ENCODE measurements around the gene NRCAM. TPM values are rescaled to one million over a fixed set of nuclear protein-coding genes. Genes with fewer than 3 reads are reported as not detected.

Gene NRCAM
- total RNA-seq, 2 donors from 2014 or later, result 17.9 to 28.2 TPM

DNA sequence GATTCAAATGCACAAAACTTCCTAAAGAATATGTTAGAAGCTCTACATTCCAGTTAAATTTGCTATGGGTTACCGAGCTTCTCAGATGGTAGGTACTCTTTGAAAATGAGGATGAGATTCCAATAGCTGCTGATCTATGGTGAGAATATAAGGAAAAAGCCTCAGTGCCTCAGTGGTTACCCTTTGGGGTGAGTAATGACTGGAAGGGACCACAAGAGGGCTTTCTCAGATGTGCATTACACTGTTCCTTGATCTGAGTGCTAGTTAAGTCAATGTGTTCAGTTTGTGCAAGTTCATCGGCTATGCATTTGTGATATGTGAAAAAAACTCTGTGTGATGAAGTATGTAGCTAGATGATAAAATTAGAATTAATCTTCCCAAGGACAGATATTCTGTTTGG lies 3.5 kb downstream of the NRCAM start:
- Mint-ChIP-seq H3K27me3 (ENCODE audit: insufficient read depth) (peaks cover 53% of the 10 kb centered on the region), H3K9me3 (no peaks in the 10 kb centered on the region), H3K4me1 (peaks cover 10% of the 10 kb centered on the region), H3K4me3 (no peak overlapping the region), H3K36me3 (ENCODE audit: low read depth) (no peaks in the 10 kb centered on the region), H3K27ac (no peak overlapping the region)
- Histone ChIP-seq H3K4me1 (ENCODE audit: control insufficient read depth, insufficient read depth, low read length) (no peaks in the 10 kb centered on the region), H3K27me3 (ENCODE audit: control insufficient read depth, insufficient read depth, low read length, poor library complexity, severe bottlenecking) (peaks cover 28% of the 10 kb centered on the region), H3K36me3 (ENCODE audit: control insufficient read depth, insufficient read depth, low read length) (no peaks in the 10 kb centered on the region), H3K27ac (ENCODE audit: low read depth, low read length) (no peak overlapping the region), H3K4me3 (ENCODE audit: low read length) (no peak overlapping the region), H3K9me3 (ENCODE audit: control insufficient read depth, low read length) (no peaks in the 10 kb centered on the region), H3K9ac (ENCODE audit: extremely low read depth, low read length, poor library complexity, severe bottlenecking) (no peak overlapping the region)
- 79 to 80% methylated on average over 2 of the region's 2 CpGs for WGBS, 2 experiments (ENCODE audit: insufficient coverage in 1 of 2, insufficient read length in 1 of 2)
- DNase-seq, result no peak
- TF ChIP-seq, protein P1, sequence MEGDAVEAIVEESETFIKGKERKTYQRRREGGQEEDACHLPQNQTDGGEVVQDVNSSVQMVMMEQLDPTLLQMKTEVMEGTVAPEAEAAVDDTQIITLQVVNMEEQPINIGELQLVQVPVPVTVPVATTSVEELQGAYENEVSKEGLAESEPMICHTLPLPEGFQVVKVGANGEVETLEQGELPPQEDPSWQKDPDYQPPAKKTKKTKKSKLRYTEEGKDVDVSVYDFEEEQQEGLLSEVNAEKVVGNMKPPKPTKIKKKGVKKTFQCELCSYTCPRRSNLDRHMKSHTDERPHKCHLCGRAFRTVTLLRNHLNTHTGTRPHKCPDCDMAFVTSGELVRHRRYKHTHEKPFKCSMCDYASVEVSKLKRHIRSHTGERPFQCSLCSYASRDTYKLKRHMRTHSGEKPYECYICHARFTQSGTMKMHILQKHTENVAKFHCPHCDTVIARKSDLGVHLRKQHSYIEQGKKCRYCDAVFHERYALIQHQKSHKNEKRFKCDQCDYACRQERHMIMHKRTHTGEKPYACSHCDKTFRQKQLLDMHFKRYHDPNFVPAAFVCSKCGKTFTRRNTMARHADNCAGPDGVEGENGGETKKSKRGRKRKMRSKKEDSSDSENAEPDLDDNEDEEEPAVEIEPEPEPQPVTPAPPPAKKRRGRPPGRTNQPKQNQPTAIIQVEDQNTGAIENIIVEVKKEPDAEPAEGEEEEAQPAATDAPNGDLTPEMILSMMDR (conservative IDR thresholded peaks at IDR 0.05), result peak; percentile 82

DNA sequence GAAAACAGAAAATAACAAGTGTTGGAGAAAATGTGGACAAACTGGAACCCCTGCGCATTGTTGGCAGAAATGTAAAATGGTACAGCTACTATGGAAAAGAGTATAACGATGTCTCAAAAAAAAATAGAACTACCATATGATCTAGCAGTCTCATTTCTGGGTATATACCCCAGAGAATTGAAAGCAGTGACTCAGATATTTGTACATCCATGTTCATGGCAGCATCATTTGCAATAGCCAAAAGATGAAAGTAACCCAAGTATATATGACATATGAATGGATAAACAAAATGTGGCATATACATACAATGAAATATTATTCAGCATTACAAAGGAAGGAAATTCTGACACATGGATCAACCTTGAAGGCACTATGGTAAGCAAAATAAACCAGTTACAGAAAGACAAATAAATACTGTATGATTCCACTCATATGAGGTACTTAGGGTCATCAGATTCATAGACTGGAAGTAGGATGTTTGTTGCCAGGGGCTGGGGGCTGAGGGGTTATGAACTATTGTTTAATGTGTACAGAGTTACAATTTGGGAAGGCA lies 4.9 kb downstream of the NRCAM start:
- no peak overlapping the region for H3K4me3 ChIP-seq (ENCODE audit: low read length)
- H3K27ac ChIP-seq (ENCODE audit: low read depth, low read length), result no peak overlapping the region
- H3K9me3 ChIP-seq (ENCODE audit: control insufficient read depth, low read length), result no peaks in the 10 kb centered on the region
- H3K4me3 Mint-ChIP-seq, result no peak overlapping the region
- peaks cover 17% of the 10 kb centered on the region for H3K27me3 ChIP-seq (ENCODE audit: control insufficient read depth, insufficient read depth, low read length, poor library complexity, severe bottlenecking)
- WGBS, 2 experiments (ENCODE audit: insufficient coverage in 1 of 2, insufficient read length in 1 of 2), result 98 to 100% methylated on average over 1 to 2 of the region's 2 CpGs
- H3K4me1 Mint-ChIP-seq, result peaks cover 10% of the 10 kb centered on the region
- no peak overlapping the region for H3K9ac ChIP-seq (ENCODE audit: extremely low read depth, low read length, poor library complexity, severe bottlenecking)
- TF ChIP-seq, protein P1 (conservative IDR thresholded peaks at IDR 0.05), result no peak
- H3K27me3 Mint-ChIP-seq (ENCODE audit: insufficient read depth), result peaks cover 41% of the 10 kb centered on the region
- H3K36me3 Mint-ChIP-seq (ENCODE audit: low read depth), result no peaks in the 10 kb centered on the region
- no peak overlapping the region for H3K27ac Mint-ChIP-seq
- no peaks in the 10 kb centered on the region for H3K9me3 Mint-ChIP-seq
- DNase-seq, result no peak
- H3K36me3 ChIP-seq (ENCODE audit: control insufficient read depth, insufficient read depth, low read length), result no peaks in the 10 kb centered on the region
- no peaks in the 10 kb centered on the region for H3K4me1 ChIP-seq (ENCODE audit: control insufficient read depth, insufficient read depth, low read length)

DNA sequence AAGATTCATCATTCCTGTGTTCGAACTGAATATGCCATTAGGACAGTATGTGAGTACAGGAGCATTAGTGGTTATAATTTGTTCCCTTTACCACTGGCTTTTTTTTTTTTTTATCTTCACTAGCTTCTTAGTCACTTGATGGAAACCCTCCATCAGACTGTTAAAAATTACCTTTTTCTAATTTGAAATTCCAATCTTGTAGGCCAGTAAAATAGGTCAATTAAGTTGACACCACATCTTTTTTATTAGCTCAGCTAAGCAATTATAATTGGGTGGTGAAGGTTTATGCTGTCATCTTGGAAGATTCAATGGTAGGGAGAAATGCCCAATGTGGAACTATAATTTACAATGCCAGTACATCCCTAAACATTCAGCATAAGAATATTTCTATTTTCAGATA lies 6.1 kb downstream of the NRCAM start:
- no peak for DNase-seq
- TF ChIP-seq, protein P1 (conservative IDR thresholded peaks at IDR 0.05), result no peak
- H3K9me3 ChIP-seq (ENCODE audit: control insufficient read depth, low read length), result no peaks in the 10 kb centered on the region
- Mint-ChIP-seq H3K4me3 (no peak overlapping the region), H3K27me3 (ENCODE audit: insufficient read depth) (peaks cover 36% of the 10 kb centered on the region), H3K9me3 (no peaks in the 10 kb centered on the region), H3K27ac (no peak overlapping the region), H3K36me3 (ENCODE audit: low read depth) (no peaks in the 10 kb centered on the region), H3K4me1 (peaks cover 10% of the 10 kb centered on the region)
- H3K27ac ChIP-seq (ENCODE audit: low read depth, low read length), result no peak overlapping the region
- H3K4me3 ChIP-seq (ENCODE audit: low read length), result no peak overlapping the region
- no peaks in the 10 kb centered on the region for H3K36me3 ChIP-seq (ENCODE audit: control insufficient read depth, insufficient read depth, low read length)
- H3K27me3 ChIP-seq (ENCODE audit: control insufficient read depth, insufficient read depth, low read length, poor library complexity, severe bottlenecking), result peaks cover 17% of the 10 kb centered on the region
- no peak overlapping the region for H3K9ac ChIP-seq (ENCODE audit: extremely low read depth, low read length, poor library complexity, severe bottlenecking)
- WGBS, 2 experiments (ENCODE audit: insufficient coverage in 1 of 2, insufficient read length in 1 of 2), result 100% methylated on average over 1 of the region's 1 CpG
- H3K4me1 ChIP-seq (ENCODE audit: control insufficient read depth, insufficient read depth, low read length), result no peaks in the 10 kb centered on the region
